ENCODE results near the gene BMPR1B.
A peak's percentile ranks its signal among the peaks of the same experiment; 100 is the strongest.
"Not testable (repeated sequence)": the region's sequence is repeated elsewhere in the genome, so short reads cannot be mapped to it uniquely, and the experiment has no call there.

Gene BMPR1B

DNA sequence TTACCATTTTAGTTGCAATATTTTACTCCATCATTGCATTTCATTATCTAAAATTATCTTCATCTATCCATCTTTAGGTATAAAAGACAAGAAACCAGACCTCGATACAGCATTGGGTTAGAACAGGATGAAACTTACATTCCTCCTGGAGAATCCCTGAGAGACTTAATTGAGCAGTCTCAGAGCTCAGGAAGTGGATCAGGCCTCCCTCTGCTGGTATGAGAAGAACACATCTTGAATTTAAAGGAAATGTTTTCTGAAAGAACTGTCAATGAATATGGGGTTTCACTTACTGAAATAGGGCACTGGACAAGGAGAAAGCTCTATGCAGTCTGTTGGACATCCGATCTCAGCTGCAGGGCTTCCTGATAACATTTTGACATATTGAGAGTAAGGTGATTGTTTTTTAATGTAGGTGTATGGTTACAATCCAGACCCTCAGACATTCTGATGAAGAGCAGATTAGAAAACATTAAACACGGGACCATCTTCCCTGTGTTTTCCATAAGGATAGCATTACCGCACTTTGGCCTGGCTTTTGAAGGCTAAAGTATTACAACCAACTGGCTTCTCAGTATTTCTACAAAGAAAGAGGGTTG, 367.2 kb downstream of the BMPR1B start:
- DNase-seq (ENCODE audit: low read depth): peak; percentile 84
- TF ChIP-seq, protein P1, sequence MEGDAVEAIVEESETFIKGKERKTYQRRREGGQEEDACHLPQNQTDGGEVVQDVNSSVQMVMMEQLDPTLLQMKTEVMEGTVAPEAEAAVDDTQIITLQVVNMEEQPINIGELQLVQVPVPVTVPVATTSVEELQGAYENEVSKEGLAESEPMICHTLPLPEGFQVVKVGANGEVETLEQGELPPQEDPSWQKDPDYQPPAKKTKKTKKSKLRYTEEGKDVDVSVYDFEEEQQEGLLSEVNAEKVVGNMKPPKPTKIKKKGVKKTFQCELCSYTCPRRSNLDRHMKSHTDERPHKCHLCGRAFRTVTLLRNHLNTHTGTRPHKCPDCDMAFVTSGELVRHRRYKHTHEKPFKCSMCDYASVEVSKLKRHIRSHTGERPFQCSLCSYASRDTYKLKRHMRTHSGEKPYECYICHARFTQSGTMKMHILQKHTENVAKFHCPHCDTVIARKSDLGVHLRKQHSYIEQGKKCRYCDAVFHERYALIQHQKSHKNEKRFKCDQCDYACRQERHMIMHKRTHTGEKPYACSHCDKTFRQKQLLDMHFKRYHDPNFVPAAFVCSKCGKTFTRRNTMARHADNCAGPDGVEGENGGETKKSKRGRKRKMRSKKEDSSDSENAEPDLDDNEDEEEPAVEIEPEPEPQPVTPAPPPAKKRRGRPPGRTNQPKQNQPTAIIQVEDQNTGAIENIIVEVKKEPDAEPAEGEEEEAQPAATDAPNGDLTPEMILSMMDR (IDR thresholded peaks at IDR 0.05; ENCODE audit: low read length, missing control alignments): peak; percentile 77

DNA sequence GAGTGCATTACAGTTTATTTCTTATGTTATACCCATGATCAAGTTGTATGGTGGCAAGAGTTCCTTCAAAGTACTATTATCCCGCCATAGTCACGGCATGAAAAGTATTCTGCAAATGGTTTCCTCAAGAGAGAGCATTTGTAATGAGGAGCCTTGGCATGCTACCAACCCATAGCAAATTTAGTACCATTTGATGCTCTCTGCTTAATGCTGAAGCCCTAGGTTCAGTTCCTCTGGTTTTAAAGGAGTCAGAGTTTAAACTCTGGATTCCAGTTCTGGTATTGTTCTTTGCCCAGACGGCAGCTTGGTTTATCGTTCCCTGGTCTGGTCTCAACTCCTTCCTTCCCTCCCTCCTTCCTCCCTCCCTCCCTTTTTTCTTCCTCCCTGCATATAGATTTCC, 371.3 kb downstream of the BMPR1B start:
- peak; percentile 23 for DNase-seq (ENCODE audit: low read depth)
- H3K4me3 ChIP-seq (replicated peaks; ENCODE audit: low read depth, low read length): no peak overlapping the region
- TF ChIP-seq, protein P1 (IDR thresholded peaks at IDR 0.05; ENCODE audit: low read length, missing control alignments): no peak

More for the DNA sequence above, 367.2 kb downstream of the BMPR1B start:
- H3K4me3 ChIP-seq (replicated peaks; ENCODE audit: low read depth, low read length): no peak overlapping the region

DNA sequence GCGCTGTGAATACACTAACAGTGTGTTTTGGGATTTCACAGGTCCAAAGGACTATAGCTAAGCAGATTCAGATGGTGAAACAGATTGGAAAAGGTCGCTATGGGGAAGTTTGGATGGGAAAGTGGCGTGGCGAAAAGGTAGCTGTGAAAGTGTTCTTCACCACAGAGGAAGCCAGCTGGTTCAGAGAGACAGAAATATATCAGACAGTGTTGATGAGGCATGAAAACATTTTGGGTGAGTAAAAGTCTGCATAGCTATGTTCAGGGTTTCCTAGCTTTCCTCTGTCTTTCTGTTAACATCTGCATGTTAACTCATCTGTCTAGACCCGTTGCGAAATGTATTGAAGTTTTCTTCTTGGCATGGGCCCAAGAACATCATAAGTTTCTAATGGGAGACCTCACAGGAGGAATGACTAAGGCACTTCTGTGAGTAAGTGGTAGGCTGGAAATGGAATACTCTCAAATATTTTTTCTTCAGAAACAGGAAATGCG, 372.1 kb downstream of the BMPR1B start:
- H3K4me3 ChIP-seq (replicated peaks; ENCODE audit: low read depth, low read length): peak overlapping the region; percentile 29
- TF ChIP-seq, protein P1 (IDR thresholded peaks at IDR 0.05; ENCODE audit: low read length, missing control alignments): no peak
- DNase-seq (ENCODE audit: low read depth): peak; percentile 100

DNA sequence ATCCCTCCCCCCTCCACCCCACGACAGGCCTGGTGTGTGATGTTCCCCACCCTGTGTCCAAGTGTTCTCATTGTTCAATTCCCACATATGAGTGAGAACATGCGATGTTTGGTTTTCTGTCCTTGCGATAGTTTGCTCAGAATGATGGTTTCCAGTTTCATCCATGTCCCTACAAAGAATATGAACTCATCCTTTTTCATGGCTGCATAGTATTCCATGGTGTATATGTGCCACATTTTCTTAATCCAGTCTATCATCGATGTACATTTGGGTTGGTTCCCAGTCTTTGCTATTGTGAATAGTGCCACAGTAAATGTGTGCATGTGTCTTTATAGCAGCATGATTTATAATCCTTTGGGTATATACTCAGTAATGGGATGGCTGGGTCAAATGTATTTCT, 376.3 kb downstream of the BMPR1B start:
- H3K4me3 ChIP-seq (replicated peaks; ENCODE audit: low read depth, low read length); DNase-seq (ENCODE audit: low read depth): not testable (repeated sequence)

DNA sequence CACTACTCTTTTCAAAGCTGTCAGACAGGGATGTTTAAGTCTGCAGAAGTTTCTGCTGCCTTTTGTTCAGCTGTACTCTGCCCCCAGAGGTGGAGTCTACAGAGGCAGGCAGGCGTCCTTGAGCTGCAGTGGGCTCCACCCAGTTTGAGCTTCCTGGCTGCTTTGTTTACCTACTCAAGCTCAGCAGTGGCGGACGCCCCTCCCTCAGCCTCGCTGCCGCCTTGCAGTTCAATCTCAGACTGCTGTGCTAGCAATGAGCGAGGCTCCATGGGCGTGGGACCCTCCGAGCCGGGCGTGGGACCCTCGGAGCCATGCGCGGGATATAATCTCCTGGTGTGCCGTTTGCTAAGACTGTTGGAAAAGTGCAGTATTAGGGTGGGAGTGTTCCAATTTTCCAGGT, 381.7 kb downstream of the BMPR1B start:
- not testable (repeated sequence) for DNase-seq (ENCODE audit: low read depth); H3K4me3 ChIP-seq (replicated peaks; ENCODE audit: low read depth, low read length)

DNA sequence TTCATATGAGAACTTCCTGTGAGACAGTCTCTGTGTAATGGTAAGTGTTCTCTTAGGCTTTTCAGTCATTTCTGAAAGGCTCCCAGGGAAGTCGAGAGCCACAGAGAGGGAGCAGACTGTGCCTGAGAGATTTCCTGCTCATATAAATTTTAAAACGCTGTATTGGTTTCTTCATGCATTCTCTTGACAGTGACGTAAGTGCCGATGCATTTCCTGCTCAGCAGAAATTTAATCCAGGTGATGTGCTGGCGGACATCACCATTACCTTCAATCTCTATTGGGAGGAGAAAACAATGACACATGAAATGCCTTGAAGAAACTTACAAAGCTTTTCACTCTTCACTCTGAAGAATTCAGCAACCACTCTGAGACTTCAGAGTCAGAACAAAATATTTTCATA, 383.6 kb downstream of the BMPR1B start:
- H3K4me3 ChIP-seq (replicated peaks; ENCODE audit: low read depth, low read length): no peak overlapping the region
- TF ChIP-seq, protein P1 (IDR thresholded peaks at IDR 0.05; ENCODE audit: low read length, missing control alignments): no peak
- DNase-seq (ENCODE audit: low read depth): no peak

DNA sequence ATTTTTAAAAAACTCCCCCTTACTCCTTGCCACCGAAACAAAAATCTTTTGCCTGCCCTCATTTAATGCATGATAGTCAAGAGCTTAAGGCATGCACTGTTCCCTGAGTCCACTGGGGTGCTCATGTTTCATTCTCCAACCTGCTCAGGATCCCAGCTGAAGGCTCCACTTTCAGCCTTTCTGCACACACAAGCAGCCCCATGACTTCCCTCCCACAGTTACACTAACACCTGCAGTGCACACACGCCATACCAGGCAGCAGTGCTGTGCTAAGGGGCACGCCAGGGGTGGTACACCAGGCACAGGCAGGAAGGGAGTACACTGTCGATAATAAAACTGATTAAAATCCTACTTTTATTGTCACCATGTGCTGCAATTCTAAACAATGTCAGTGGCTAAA, 385.2 kb downstream of the BMPR1B start:
- TF ChIP-seq, protein P1 (IDR thresholded peaks at IDR 0.05; ENCODE audit: low read length, missing control alignments): no peak
- no peak for DNase-seq (ENCODE audit: low read depth)

DNA sequence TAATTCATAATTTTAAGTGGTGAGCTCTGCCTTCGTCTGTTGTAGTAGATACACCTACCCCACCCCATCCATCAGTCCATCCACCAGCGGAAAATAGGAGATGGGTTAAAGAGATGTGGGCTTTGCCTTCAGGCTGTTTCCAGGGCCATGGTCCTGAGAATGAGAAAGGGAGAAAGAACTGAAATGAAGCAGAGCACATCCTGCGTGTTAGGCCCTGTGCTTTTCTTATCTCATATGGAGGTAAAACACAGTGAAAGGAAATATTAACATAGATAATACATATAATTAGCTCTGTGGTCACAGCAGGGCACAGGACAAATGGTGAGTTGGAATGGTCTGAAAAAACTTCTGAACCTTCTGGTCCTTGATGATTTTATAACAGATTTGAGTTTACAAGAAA, 393.5 kb downstream of the BMPR1B start:
- no peak for DNase-seq (ENCODE audit: low read depth)
- TF ChIP-seq, protein P1 (IDR thresholded peaks at IDR 0.05; ENCODE audit: low read length, missing control alignments): no peak
- no peak overlapping the region for H3K4me3 ChIP-seq (replicated peaks; ENCODE audit: low read depth, low read length)

More for the DNA sequence above, 385.2 kb downstream of the BMPR1B start:
- no peak overlapping the region for H3K4me3 ChIP-seq (replicated peaks; ENCODE audit: low read depth, low read length)
